ENCODE results near the gene HPSE2.
"Not testable (repeated sequence)": the region's sequence is repeated elsewhere in the genome, so short reads cannot be mapped to it uniquely, and the experiment has no call there.

HPSE2 gene

GRCh38 chr10:98919899-98920298 is 315.8 kb downstream of the HPSE2 start:
- no peak for DNase-seq (ENCODE audit: low read depth)

GRCh38 chr10:98917828-98918227 is 317.8 kb downstream of the HPSE2 start:
- no peak for DNase-seq (ENCODE audit: low read depth)

GRCh38 chr10:98916526-98917125 is 319.0 kb downstream of the HPSE2 start:
- DNase-seq (ENCODE audit: low read depth): peak; percentile 38

GRCh38 chr10:98915911-98916310 is 319.7 kb downstream of the HPSE2 start:
- no peak for DNase-seq (ENCODE audit: low read depth)

- DNase-seq (ENCODE audit: low read depth): no peak
These were observed 325.1 kb downstream of the HPSE2 start for GRCh38 chr10:98910546-98910945.

GRCh38 chr10:98910048-98910447 is 325.6 kb downstream of the HPSE2 start:
- DNase-seq (ENCODE audit: low read depth): no peak

- no peak for DNase-seq (ENCODE audit: low read depth)
These were observed 326.8 kb downstream of the HPSE2 start for GRCh38 chr10:98908868-98909267.

- not testable (repeated sequence) for DNase-seq (ENCODE audit: low read depth)
These were observed 327.4 kb downstream of the HPSE2 start for GRCh38 chr10:98908247-98908646.

- no peak for DNase-seq (ENCODE audit: low read depth)
These were observed 334.1 kb downstream of the HPSE2 start for GRCh38 chr10:98901441-98902110.

GRCh38 chr10:98899018-98899417 is 336.6 kb downstream of the HPSE2 start:
- DNase-seq (ENCODE audit: low read depth): no peak

GRCh38 chr10:98892523-98892922 is 343.1 kb downstream of the HPSE2 start:
- no peak for DNase-seq (ENCODE audit: low read depth)

GRCh38 chr10:98886686-98887085 is 349.0 kb downstream of the HPSE2 start:
- peak; percentile 21 for DNase-seq (ENCODE audit: low read depth)

GRCh38 chr10:98885378-98885777 is 350.3 kb downstream of the HPSE2 start:
- DNase-seq (ENCODE audit: low read depth): no peak

- DNase-seq (ENCODE audit: low read depth): no peak
These were observed 353.9 kb downstream of the HPSE2 start for GRCh38 chr10:98881789-98882188.

GRCh38 chr10:98880971-98881370 is 354.7 kb downstream of the HPSE2 start:
- DNase-seq (ENCODE audit: low read depth): no peak

- no peak for DNase-seq (ENCODE audit: low read depth)
These were observed 356.7 kb downstream of the HPSE2 start for GRCh38 chr10:98878921-98879320.

GRCh38 chr10:98878418-98878817 is 357.2 kb downstream of the HPSE2 start:
- DNase-seq (ENCODE audit: low read depth): peak; percentile 27

GRCh38 chr10:98861962-98862361 is 373.7 kb downstream of the HPSE2 start:
- DNase-seq (ENCODE audit: low read depth): no peak

- no peak for DNase-seq (ENCODE audit: low read depth)
These were observed 377.1 kb downstream of the HPSE2 start for GRCh38 chr10:98858525-98858924.

GRCh38 chr10:98855403-98856189 is 380.1 kb downstream of the HPSE2 start:
- no peak for DNase-seq (ENCODE audit: low read depth)

- DNase-seq (ENCODE audit: low read depth): no peak
These were observed 383.0 kb downstream of the HPSE2 start for GRCh38 chr10:98852686-98853085.

- no peak for DNase-seq (ENCODE audit: low read depth)
These were observed 387.3 kb downstream of the HPSE2 start for GRCh38 chr10:98848361-98848760.

GRCh38 chr10:98846787-98847186 is 388.9 kb downstream of the HPSE2 start:
- DNase-seq (ENCODE audit: low read depth): no peak

Data from EH (cell line).